Esophagus muscularis mucosa (tissue), 4 donors: ENCODE results near the gene CDKL2.

Experiments used
- EP300 ChIP-seq: sonication (generic); formaldehyde crosslinking; IDR thresholded peaks from one replicate; pipeline ENCODE4 v1.6.1; 2017; ENCODE audit warnings: antibody characterized with exemption
- POLR2A ChIP-seq: fragments of 450-650 bp; IDR thresholded peaks from one replicate; pipeline ENCODE4 v1.6.1; 2017; ENCODE audit warnings: antibody characterized with exemption, moderate library complexity, mild to moderate bottlenecking, low read depth
- POLR2AphosphoS5 ChIP-seq, 2 donors: sonication (generic); formaldehyde crosslinking; IDR thresholded peaks; one replicate each; pipeline ENCODE4 v1.6.1; 2017; ENCODE audit warnings: antibody characterized with exemption in 2 of 2
- TF ChIP-seq, protein P1 (sequence below), 3 experiments: fragments of 200-600 bp in 2 of 3; fragments of 450-650 bp in 1 of 3; sonication (generic) in 2 of 3; IDR thresholded peaks; one replicate each; pipeline ENCODE4 v1.5.1; 2017 to 2019; ENCODE audit warnings: antibody characterized with exemption in 3 of 3, mild to moderate bottlenecking in 2 of 3, moderate library complexity in 1 of 3

DNA sequence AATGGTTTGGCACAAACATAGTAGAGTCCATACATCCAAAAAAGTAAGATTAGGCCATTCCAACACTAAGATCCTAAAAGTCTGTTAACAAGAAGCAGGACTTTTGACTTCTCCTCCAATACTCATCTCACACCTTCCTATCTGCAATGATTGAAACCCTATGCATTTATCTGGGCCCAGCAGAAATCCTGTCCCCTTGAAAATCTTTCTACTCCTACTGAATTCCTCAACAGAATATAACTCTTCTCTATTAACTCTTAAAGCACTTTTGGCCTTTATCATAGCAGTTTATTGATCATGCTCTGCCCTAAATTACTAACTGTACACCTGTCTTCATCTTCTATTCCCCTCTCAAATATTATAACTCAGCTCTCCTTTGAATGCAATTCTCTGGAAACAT is 38.3 kb upstream of the CDKL2 start:
- TF ChIP-seq POLR2A (no peak), EP300 (no peak), POLR2AphosphoS5 (IDR thresholded peaks at IDR 0.05) (no peak)
- TF ChIP-seq, protein P1, sequence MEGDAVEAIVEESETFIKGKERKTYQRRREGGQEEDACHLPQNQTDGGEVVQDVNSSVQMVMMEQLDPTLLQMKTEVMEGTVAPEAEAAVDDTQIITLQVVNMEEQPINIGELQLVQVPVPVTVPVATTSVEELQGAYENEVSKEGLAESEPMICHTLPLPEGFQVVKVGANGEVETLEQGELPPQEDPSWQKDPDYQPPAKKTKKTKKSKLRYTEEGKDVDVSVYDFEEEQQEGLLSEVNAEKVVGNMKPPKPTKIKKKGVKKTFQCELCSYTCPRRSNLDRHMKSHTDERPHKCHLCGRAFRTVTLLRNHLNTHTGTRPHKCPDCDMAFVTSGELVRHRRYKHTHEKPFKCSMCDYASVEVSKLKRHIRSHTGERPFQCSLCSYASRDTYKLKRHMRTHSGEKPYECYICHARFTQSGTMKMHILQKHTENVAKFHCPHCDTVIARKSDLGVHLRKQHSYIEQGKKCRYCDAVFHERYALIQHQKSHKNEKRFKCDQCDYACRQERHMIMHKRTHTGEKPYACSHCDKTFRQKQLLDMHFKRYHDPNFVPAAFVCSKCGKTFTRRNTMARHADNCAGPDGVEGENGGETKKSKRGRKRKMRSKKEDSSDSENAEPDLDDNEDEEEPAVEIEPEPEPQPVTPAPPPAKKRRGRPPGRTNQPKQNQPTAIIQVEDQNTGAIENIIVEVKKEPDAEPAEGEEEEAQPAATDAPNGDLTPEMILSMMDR (IDR thresholded peaks at IDR 0.05), result no peak
